Neural progenitor cell (in vitro differentiated cells): Measurements from ENCODE around the gene SERINC5.

Experiments used
- EZH2 ChIP-seq: fragments of 200-600 bp; sonication (generic); IDR thresholded peaks from 2 replicates; pipeline ENCODE4 v1.6.1; 2017; ENCODE audit warnings: antibody characterized with exemption, mild to moderate bottlenecking, moderate library complexity
- EZH2phosphoT487 ChIP-seq: fragments of 200-600 bp; sonication (generic); IDR thresholded peaks from 2 replicates; pipeline ENCODE4 v1.6.1; 2017; ENCODE audit warnings: antibody characterized with exemption
- TF ChIP-seq, protein P1 (sequence below): fragments of 200-600 bp; sonication (generic); IDR thresholded peaks from 2 replicates; pipeline ENCODE4 v1.5.1; 2017; ENCODE audit warnings: antibody characterized with exemption, mild to moderate bottlenecking

DNA sequence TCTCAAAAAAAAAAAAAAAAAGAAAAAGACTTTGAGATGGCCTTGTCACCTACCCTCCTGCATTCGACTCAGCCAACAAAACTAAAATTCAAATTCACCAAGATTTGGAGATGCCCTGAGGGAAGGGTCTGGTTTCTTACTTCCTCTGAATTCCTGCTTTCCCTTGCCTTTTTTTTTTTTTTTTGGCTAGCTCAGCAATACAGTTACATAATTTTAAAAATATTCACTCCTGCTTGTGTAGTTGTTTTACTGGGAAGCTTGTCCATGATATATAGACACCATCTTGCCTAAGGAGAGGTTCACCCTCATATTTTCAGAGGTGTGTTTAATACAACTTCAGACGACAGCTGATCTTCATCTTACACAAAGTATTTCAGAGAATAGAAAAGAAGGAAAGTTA, 21.3 kb upstream of the SERINC5 start:
- TF ChIP-seq, protein P1, sequence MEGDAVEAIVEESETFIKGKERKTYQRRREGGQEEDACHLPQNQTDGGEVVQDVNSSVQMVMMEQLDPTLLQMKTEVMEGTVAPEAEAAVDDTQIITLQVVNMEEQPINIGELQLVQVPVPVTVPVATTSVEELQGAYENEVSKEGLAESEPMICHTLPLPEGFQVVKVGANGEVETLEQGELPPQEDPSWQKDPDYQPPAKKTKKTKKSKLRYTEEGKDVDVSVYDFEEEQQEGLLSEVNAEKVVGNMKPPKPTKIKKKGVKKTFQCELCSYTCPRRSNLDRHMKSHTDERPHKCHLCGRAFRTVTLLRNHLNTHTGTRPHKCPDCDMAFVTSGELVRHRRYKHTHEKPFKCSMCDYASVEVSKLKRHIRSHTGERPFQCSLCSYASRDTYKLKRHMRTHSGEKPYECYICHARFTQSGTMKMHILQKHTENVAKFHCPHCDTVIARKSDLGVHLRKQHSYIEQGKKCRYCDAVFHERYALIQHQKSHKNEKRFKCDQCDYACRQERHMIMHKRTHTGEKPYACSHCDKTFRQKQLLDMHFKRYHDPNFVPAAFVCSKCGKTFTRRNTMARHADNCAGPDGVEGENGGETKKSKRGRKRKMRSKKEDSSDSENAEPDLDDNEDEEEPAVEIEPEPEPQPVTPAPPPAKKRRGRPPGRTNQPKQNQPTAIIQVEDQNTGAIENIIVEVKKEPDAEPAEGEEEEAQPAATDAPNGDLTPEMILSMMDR, result no peak
- no peak for TF ChIP-seq EZH2phosphoT487
- TF ChIP-seq EZH2, result no peak
